ENCODE data around the gene ARF1.

The ARF1 gene

GRCh38 chr1:228061411-228062084, 21.0 kb upstream of the ARF1 start:
- Histone ChIP-seq H2AFZ (ENCODE audit: low read depth, low read length, severe bottlenecking) (no peak overlapping the region), H3K4me2 (ENCODE audit: low read depth, low read length, poor library complexity, severe bottlenecking) (no peak overlapping the region), H3K9me3 (ENCODE audit: insufficient read depth, low read length) (no peaks in the 10 kb centered on the region), H3K36me3 (ENCODE audit: low read length) (no peaks in the 10 kb centered on the region), H3K9me2 (replicated peaks; ENCODE audit: insufficient read depth, low read length) (no peaks in the 10 kb centered on the region), H3K27me3 (ENCODE audit: low read length) (no peaks in the 10 kb centered on the region), H3F3A (ENCODE audit: insufficient read depth) (no peaks in the 10 kb centered on the region), H3K79me2 (ENCODE audit: insufficient read depth, low read length) (no peaks in the 10 kb centered on the region), H4K20me1 (ENCODE audit: low read depth, low read length) (no peaks in the 10 kb centered on the region), H3K27ac (ENCODE audit: low read depth, low read length) (no peak overlapping the region), H3K9ac (ENCODE audit: low read length) (no peak overlapping the region), H3K4me3 (ENCODE audit: insufficient read depth, low read length, poor library complexity, severe bottlenecking) (no peak overlapping the region)
- TF ChIP-seq EZH2phosphoT487 (conservative IDR thresholded peaks at IDR 0.05; ENCODE audit: low read length) (no peak), CTCF (IDR thresholded peaks at IDR 0.05; ENCODE audit: insufficient read depth, low read length, poor library complexity, severe bottlenecking) (no peak)

- Histone ChIP-seq H3K9me3 (ENCODE audit: insufficient read depth, low read length) (no peaks in the 10 kb centered on the region), H4K20me1 (ENCODE audit: low read depth, low read length) (no peaks in the 10 kb centered on the region), H3K79me2 (ENCODE audit: insufficient read depth, low read length) (no peaks in the 10 kb centered on the region), H2AFZ (ENCODE audit: low read depth, low read length, severe bottlenecking) (no peak overlapping the region), H3K27me3 (ENCODE audit: low read length) (no peaks in the 10 kb centered on the region), H3K36me3 (ENCODE audit: low read length) (no peaks in the 10 kb centered on the region), H3K4me2 (ENCODE audit: low read depth, low read length, poor library complexity, severe bottlenecking) (no peak overlapping the region), H3K9me2 (replicated peaks; ENCODE audit: insufficient read depth, low read length) (no peaks in the 10 kb centered on the region), H3K27ac (ENCODE audit: low read depth, low read length) (no peak overlapping the region), H3K4me3 (ENCODE audit: insufficient read depth, low read length, poor library complexity, severe bottlenecking) (no peak overlapping the region), H3K9ac (ENCODE audit: low read length) (no peak overlapping the region), H3F3A (ENCODE audit: insufficient read depth) (no peaks in the 10 kb centered on the region)
- TF ChIP-seq EZH2phosphoT487 (conservative IDR thresholded peaks at IDR 0.05; ENCODE audit: low read length): no peak
- TF ChIP-seq CTCF (IDR thresholded peaks at IDR 0.05; ENCODE audit: insufficient read depth, low read length, poor library complexity, severe bottlenecking): no peak
Observed at GRCh38 chr1:228062085-228062791, 20.3 kb upstream of the ARF1 start.

- H3F3A ChIP-seq (ENCODE audit: insufficient read depth): no peaks in the 10 kb centered on the region
- H3K4me2 ChIP-seq (ENCODE audit: low read depth, low read length, poor library complexity, severe bottlenecking): no peak overlapping the region
- no peaks in the 10 kb centered on the region for H3K27me3 ChIP-seq (ENCODE audit: low read length)
- no peaks in the 10 kb centered on the region for H3K36me3 ChIP-seq (ENCODE audit: low read length)
- H3K27ac ChIP-seq (ENCODE audit: low read depth, low read length): no peak overlapping the region
- no peaks in the 10 kb centered on the region for H3K9me3 ChIP-seq (ENCODE audit: insufficient read depth, low read length)
- H2AFZ ChIP-seq (ENCODE audit: low read depth, low read length, severe bottlenecking): no peak overlapping the region
- no peaks in the 10 kb centered on the region for H4K20me1 ChIP-seq (ENCODE audit: low read depth, low read length)
- H3K9ac ChIP-seq (ENCODE audit: low read length): no peak overlapping the region
- H3K79me2 ChIP-seq (ENCODE audit: insufficient read depth, low read length): no peaks in the 10 kb centered on the region
- H3K4me3 ChIP-seq (ENCODE audit: insufficient read depth, low read length, poor library complexity, severe bottlenecking): no peak overlapping the region
- TF ChIP-seq CTCF (IDR thresholded peaks at IDR 0.05; ENCODE audit: insufficient read depth, low read length, poor library complexity, severe bottlenecking): no peak
- TF ChIP-seq EZH2phosphoT487 (conservative IDR thresholded peaks at IDR 0.05; ENCODE audit: low read length): no peak
- H3K9me2 ChIP-seq (replicated peaks; ENCODE audit: insufficient read depth, low read length): no peaks in the 10 kb centered on the region
Observed at GRCh38 chr1:228062812-228063211, 19.7 kb upstream of the ARF1 start.

Data from SU-DHL-6 (cell line).